GM19452 (cell line): ENCODE measurements around the gene SRSF1.
A peak's percentile ranks its signal among the peaks of the same experiment; 100 is the strongest.
"Not testable (repeated sequence)": the region's sequence is repeated elsewhere in the genome, so short reads cannot be mapped to it uniquely, and the experiment has no call there.

Experiments
- ATAC-seq: cut with Tn5 transposase; IDR thresholded peaks from one replicate; pipeline ENCODE4 v1.9.1; 2021; ENCODE audit not compliant: unreplicated experiment

Gene SRSF1, protein sequence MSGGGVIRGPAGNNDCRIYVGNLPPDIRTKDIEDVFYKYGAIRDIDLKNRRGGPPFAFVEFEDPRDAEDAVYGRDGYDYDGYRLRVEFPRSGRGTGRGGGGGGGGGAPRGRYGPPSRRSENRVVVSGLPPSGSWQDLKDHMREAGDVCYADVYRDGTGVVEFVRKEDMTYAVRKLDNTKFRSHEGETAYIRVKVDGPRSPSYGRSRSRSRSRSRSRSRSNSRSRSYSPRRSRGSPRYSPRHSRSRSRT

DNA sequence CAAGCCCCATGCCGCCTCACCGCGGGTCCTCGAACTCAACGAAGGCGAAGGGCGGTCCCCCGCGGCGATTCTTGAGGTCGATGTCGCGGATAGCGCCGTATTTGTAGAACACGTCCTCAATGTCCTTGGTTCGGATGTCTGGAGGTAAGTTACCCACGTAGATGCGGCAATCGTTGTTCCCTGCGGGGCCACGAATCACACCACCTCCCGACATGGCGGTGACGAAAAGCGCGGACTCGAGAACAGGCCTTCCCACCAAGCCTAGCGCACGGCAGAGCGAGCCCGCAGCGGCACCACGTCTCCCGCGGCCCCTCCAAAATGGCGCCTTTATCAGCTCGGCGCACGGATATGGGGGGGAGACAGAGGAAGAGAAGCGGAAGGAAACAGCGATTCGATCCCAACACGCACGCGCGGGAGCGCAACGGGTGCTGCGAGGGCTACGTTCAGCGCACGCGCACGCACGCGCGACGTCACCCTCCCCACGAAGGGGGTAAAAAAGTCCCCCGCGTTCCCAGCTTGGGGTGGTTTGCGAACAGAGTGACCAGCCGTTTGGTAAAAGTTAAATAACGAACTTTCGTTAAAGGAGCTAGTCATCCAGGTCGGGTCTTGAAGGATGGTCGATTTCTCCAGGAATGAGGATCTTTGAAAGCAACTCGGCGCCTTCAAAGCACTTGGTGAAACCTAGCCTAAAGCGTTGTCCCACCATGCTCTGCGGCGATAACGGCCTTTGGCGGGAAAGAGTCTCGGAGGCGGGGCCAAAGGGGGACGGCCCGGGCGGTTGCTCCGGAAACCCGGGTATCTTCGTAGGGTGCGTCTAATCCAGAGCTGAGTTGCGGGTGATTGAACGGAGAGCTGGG, at the start of gene SRSF1:
Gene SRSF1 (minus strand): TSS at position 323 of the 857 bp plus-strand sequence. CDS start 109 bp downstream, at position 214.
- peak; percentile 89 for ATAC-seq

DNA sequence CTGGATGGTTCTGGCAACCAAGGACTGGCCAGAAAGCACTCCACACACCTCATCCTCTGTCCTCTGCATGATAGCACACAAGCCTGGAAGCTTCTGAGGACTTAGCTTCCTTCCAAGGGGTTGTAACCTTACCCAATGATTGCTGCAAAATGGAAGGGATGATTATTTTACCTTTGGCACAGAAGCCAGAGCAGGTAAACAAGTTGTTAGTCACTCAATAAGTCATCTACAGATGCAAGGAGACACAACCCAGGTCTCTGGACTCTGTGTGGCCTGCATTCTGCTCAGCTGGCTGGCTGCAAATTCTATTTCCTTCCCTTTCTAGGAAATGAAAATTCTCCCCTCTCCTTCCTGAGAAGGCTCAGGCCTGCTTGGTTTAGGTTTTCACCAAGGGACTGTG, 49.4 kb upstream of the SRSF1 start:
- ATAC-seq = no peak

DNA sequence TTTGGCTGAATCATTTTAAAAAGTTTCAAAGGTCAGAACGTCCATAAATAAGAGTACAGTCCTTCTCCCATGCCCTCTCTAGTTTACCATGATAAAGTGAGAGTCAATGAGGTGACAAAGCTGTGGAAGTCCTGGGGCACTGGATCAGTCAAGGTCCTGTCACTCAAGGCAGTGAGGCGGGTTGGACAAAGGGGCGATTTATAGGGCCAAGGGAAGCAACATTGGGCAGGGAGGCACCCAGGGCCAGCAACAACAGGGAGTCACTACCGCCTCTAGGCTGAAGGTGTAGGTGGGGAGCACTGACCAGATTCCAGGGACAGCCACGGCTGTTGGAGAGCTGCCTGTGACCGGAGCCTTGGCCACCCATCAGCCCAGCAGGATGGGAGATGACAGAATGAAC, 47.6 kb upstream of the SRSF1 start:
- ATAC-seq = no peak

DNA sequence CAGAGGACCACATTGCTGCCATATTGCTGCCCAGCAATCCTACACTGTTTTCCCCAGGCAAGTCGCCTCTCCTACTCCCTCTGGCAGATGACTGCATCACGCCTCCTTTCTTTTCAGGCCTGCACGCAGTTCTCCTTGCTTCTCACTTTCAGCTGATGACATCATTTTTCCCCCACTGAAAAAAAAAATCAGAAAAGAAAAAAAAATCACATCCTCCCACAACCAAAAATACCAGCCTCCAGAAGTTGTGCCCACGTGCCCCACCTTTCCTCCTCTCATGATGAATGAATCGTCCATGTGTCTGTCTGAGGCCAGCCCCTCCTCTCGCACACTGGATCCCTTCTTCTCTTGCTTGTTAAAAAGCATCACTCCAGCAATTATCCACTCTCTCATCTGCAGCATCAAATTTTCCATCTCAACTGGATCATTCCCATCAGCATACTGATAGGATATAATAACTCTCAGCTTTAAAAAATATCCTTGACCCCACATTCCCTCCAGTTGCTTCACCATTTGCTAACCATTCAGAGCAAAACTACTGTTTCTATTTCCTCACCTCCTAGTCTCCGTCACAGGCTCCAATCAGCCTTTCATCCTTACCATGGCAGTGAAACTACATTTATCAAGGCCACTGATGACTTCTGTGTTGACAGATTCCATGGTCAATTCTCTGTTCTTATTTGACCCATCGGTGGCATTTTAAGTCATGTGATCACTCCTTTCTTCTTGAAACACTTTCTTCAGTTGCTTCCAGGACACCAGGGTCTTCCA, 46.1 kb upstream of the SRSF1 start:
- no peak for ATAC-seq

DNA sequence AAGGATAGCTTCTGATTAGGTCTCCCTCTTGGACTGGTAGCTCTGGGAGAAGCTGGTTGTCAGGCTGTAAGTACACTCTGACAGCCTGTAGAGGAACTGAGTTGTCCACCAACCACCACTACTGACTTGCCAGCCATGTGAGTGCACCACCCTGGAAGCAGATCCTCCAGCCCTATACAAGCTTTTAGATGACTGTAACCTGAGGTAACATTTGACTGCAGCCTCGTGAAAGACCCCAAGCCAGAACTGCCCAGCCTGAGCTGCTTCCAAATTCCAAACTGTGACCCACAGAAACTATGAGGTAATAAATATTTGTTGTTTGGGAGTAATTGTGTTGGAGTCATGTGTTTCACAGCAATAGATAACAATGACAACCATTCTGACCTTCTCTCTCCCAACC, 45.4 kb upstream of the SRSF1 start:
- ATAC-seq = no peak

GRCh38 chr17:58051468-58051867, 44.4 kb upstream of the SRSF1 start:
- no peak for ATAC-seq

GRCh38 chr17:58050966-58051365, 43.9 kb upstream of the SRSF1 start:
- ATAC-seq = no peak

- ATAC-seq = no peak
Measured at GRCh38 chr17:58049533-58049932, 42.5 kb upstream of the SRSF1 start.

DNA sequence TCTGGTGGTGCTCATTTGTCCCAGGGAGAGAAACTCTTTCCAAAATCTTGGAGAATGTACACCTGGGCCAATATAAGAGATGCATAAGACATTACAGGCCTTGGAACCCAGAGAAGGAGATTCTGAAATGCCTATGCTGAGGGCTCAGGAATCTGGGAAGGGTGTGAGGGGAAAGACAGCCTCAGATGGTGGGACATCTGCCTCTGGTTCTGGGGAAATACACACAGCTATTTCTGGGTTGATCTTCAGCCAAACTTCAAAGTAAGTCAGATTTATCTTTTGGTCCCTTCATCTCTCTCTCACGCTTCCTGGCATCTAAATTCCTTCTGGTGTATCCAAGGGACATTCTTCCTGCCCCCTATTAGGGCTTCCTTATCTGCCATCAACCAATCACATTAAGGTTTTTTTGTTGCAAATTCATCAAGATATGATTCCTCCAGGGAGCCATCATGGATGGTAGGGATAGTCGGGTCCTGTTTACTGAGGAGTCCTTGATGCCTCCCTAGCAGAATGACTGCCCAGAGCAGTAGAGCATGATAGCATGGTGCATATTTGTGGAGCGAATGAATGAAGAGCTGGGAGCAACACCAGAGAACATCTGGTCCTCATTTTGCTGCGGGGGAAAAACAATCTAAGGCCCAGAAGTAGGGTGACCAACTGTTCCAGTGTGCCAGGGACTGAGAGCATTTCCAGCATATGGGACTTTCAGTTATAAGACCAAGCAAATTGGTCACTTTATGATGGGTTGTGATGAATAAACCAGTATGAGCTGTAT, 40.5 kb upstream of the SRSF1 start:
- no peak for ATAC-seq

GRCh38 chr17:58046239-58047094, 39.4 kb upstream of the SRSF1 start:
- ATAC-seq = no peak

- ATAC-seq = not testable (repeated sequence)
Measured at GRCh38 chr17:58044256-58044655, 37.2 kb upstream of the SRSF1 start.

DNA sequence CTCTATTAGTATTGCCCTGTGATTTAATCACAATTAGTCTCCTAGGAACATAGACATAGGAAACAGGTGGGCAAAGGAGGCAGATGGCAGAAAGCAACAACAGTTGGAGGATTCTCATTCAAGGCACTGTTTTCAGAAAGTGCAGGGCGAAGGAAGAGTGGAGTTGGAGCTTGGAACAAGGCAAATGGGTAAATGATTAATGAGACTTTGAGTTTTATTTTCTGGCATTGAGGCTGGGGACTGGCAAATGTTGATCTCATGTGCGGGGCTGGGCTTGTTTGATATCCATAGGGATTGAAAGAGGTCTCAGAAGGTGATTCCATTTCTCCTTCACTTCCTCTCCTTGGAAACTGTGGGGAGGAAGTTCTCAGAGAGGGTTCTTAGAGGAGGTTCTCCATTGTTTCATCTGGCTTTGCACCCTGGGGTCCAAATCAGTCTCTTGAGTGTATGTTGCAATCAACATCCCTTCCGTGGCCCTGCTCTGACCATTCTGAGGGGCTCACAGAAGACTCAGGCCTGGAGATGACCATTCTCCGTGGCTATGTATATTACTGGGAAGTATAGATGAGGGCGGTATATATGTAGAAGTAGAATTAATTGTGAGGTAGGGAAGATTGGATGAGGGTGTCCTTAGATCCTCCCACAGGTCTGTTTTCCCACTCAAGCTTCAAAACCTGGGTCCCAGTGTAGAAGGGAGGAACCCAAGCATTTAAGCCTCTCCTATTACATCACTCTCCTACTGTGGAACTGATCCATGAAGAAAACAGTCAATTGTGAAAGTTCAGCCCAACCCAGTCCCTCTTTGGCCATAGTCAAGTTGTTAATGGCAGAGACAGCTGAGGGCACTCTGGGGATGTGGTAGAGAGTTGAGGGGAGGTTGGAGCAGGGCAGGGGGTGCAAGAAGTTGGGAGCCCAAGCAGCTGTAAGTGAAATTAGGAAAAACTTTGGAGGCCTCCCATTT, 36.5 kb upstream of the SRSF1 start:
- ATAC-seq = no peak

- no peak for ATAC-seq
Measured at GRCh38 chr17:58041161-58041560, 34.1 kb upstream of the SRSF1 start.

GRCh38 chr17:58040386-58040785, 33.3 kb upstream of the SRSF1 start:
- ATAC-seq = no peak

GRCh38 chr17:58039975-58040374, 32.9 kb upstream of the SRSF1 start:
- no peak for ATAC-seq

GRCh38 chr17:58032691-58033415, 25.8 kb upstream of the SRSF1 start:
- no peak for ATAC-seq

DNA sequence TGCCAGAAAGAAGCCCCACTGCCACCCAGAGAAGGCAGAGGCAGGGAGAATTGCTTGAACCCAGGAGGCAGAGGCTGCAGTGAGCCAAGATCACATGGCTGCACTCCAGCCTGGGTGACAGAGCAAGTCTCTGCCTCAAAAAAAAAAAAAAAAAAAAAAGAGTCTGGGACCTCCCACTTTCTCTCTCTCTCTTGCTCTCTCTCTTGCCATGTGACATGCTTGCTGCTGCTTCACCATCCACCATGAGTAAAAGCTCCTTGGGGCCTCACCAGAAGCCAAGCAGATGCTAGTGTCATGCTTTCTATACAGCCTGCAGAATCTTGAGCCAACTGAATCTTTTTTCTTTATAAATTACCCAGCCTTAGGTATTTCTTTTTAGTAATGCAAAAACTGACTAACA, 21.5 kb upstream of the SRSF1 start:
- no peak for ATAC-seq

DNA sequence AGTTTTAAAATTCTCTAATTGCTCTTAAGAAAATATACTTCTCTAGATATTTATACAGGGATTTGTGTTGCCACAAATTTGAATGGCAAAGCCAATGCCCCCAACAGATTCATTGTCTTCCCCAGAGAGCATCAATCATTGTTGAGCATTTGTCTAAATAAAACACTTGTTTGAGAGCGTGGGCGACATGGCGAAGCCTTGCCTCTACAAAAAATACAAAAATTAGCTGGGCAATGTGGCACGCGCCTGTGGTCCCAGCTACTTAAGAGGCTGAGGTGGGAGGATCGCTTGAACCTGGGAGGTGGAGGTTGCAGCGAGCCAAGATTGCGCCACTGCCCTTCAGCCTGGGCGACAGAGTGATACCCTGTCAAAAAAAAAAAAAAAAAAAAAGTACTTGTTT, 13.4 kb upstream of the SRSF1 start:
- ATAC-seq = no peak
